Loucy (cell line): ENCODE results near the gene ADRM1.

ENCODE experiments used
- H2AFZ ChIP-seq: fragments of 200-600 bp; sonication (generic); 2 replicates; pipeline ENCODE4 v1.6.0; 2016; ENCODE audit warnings: antibody characterized with exemption, mild to moderate bottlenecking, low read length, moderate library complexity
- H3F3A ChIP-seq: fragments of 200-600 bp; 2 replicates; pipeline ENCODE4 v1.6.0; 2016; ENCODE audit warnings: antibody characterized with exemption, low read depth, mild to moderate bottlenecking
- H3K27me3 ChIP-seq: fragments of 200-600 bp; sonication (generic); 2 replicates; pipeline ENCODE4 v1.6.1; 2014; ENCODE audit warnings: low read length, mild to moderate bottlenecking; ENCODE audit not compliant: insufficient read depth, poor library complexity, severe bottlenecking
- H3K36me3 ChIP-seq: fragments of 200-600 bp; sonication (generic); 2 replicates; pipeline ENCODE4 v1.6.1; 2016; ENCODE audit warnings: low read length; ENCODE audit not compliant: insufficient read depth
- H3K4me1 ChIP-seq: fragments of 200-600 bp; sonication (generic); 2 replicates; pipeline ENCODE4 v1.5.1; 2014; ENCODE audit warnings: low read length, mild to moderate bottlenecking; ENCODE audit not compliant: insufficient read depth, poor library complexity, severe bottlenecking
- H3K4me2 ChIP-seq: fragments of 200-600 bp; sonication (generic); 2 replicates; pipeline ENCODE4 v1.6.0; 2014; ENCODE audit warnings: antibody characterized with exemption, low read length, low read depth, mild to moderate bottlenecking; ENCODE audit not compliant: poor library complexity, severe bottlenecking
- H3K4me3 ChIP-seq: fragments of 200-600 bp; sonication (generic); 2 replicates; pipeline ENCODE4 v1.5.1; 2014; ENCODE audit warnings: low read length, mild to moderate bottlenecking, mixed read lengths; ENCODE audit not compliant: poor library complexity, severe bottlenecking
- H3K79me2 ChIP-seq: fragments of 200-600 bp; sonication (generic); 2 replicates; pipeline ENCODE4 v1.6.1; 2014; ENCODE audit warnings: low read length; ENCODE audit not compliant: insufficient read depth
- H3K9ac ChIP-seq: fragments of 200-600 bp; sonication (generic); 2 replicates; pipeline ENCODE4 v1.6.0; 2014; ENCODE audit warnings: mild to moderate bottlenecking, low read depth, low read length, moderate library complexity; ENCODE audit not compliant: poor library complexity, severe bottlenecking
- H3K9me2 ChIP-seq: fragments of 200-600 bp; sonication (generic); replicated peaks from 2 replicates; pipeline ENCODE4 v1.6.1; 2016; ENCODE audit warnings: low read depth, low read length, mixed read lengths
- H3K9me3 ChIP-seq: fragments of 200-600 bp; sonication (generic); 2 replicates; pipeline ENCODE4 v1.6.1; 2014; ENCODE audit warnings: mild to moderate bottlenecking, antibody characterized with exemption, low read length, low read depth; ENCODE audit not compliant: insufficient read depth
- H4K20me1 ChIP-seq: fragments of 200-600 bp; sonication (generic); 2 replicates; pipeline ENCODE4 v1.6.0; 2014; ENCODE audit warnings: antibody characterized with exemption, low read length, mild to moderate bottlenecking; ENCODE audit not compliant: insufficient read depth, poor library complexity, severe bottlenecking
- CTCF ChIP-seq: fragments of 200-600 bp; sonication (generic); conservative IDR thresholded peaks from 2 replicates; pipeline ENCODE4 v1.5.1; 2014; ENCODE audit warnings: mild to moderate bottlenecking, antibody characterized with exemption, low read length
- EZH2phosphoT487 ChIP-seq: fragments of 200-600 bp; IDR thresholded peaks from 2 replicates; pipeline ENCODE4 v1.6.1; 2018; ENCODE audit warnings: antibody characterized with exemption, mild to moderate bottlenecking, moderate library complexity, borderline replicate concordance

The ADRM1 gene

GRCh38 chr20:62289898-62290297, 12.9 kb upstream of the ADRM1 start:
- Histone ChIP-seq H3K4me2 (no peak overlapping the region), H4K20me1 (no peaks in the 10 kb centered on the region), H3K9ac (no peak overlapping the region), H3K27me3 (no peaks in the 10 kb centered on the region), H3K9me3 (no peaks in the 10 kb centered on the region), H3K4me3 (no peak overlapping the region), H3K4me1 (no peaks in the 10 kb centered on the region), H3K9me2 (no peaks in the 10 kb centered on the region), H3F3A (no peaks in the 10 kb centered on the region), H3K79me2 (no peaks in the 10 kb centered on the region), H3K36me3 (peaks cover 53% of the 10 kb centered on the region; the same call in 1 of the 2 replicates), H2AFZ (no peak overlapping the region)
- no peak for TF ChIP-seq EZH2phosphoT487

GRCh38 chr20:62291251-62292066, 11.3 kb upstream of the ADRM1 start:
- Histone ChIP-seq H3K4me2 (no peak overlapping the region), H3K36me3 (peaks cover 52% of the 10 kb centered on the region; the same call in 1 of the 2 replicates), H3K4me3 (no peak overlapping the region)

GRCh38 chr20:62292108-62292507, 10.7 kb upstream of the ADRM1 start:
- H2AFZ ChIP-seq: no peak overlapping the region
- no peaks in the 10 kb centered on the region for H3K79me2 ChIP-seq
- no peaks in the 10 kb centered on the region for H3F3A ChIP-seq
- H3K4me3 ChIP-seq: no peak overlapping the region
- H3K9me2 ChIP-seq: no peaks in the 10 kb centered on the region
- TF ChIP-seq EZH2phosphoT487: no peak
- TF ChIP-seq CTCF: no peak
- H3K4me1 ChIP-seq: no peaks in the 10 kb centered on the region
- no peaks in the 10 kb centered on the region for H3K9me3 ChIP-seq
- no peak overlapping the region for H3K4me2 ChIP-seq
- no peak overlapping the region for H3K9ac ChIP-seq
- H3K27me3 ChIP-seq: no peaks in the 10 kb centered on the region
- H3K36me3 ChIP-seq: peaks cover 48% of the 10 kb centered on the region; the same call in 1 of the 2 replicates
- no peaks in the 10 kb centered on the region for H4K20me1 ChIP-seq

More at GRCh38 chr20:62291251-62292066, 11.3 kb upstream of the ADRM1 start:
- TF ChIP-seq CTCF: no peak
- no peak for TF ChIP-seq EZH2phosphoT487
- no peak overlapping the region for H2AFZ ChIP-seq
- no peaks in the 10 kb centered on the region for H3K4me1 ChIP-seq
- no peak overlapping the region for H3K9ac ChIP-seq
- no peaks in the 10 kb centered on the region for H3K27me3 ChIP-seq
- H3K9me2 ChIP-seq: no peaks in the 10 kb centered on the region
- H3K79me2 ChIP-seq: no peaks in the 10 kb centered on the region
- no peaks in the 10 kb centered on the region for H3F3A ChIP-seq
- H4K20me1 ChIP-seq: no peaks in the 10 kb centered on the region
- no peaks in the 10 kb centered on the region for H3K9me3 ChIP-seq
